ENCODE results near the gene RBMS3. TPM values are rescaled to one million over a fixed set of nuclear protein-coding genes. Genes with fewer than 3 reads are reported as not detected.

RBMS3 gene
- total and polyA plus RNA-seq, 7 donors: 0.46 to 61.9 (median 39.9) TPM

- Histone ChIP-seq H3K27me3 (no peaks in the 10 kb centered on the region), H3K36me3 (no peaks in the 10 kb centered on the region), H3K27ac (no peak overlapping the region), H3K9me3 (no peaks in the 10 kb centered on the region), H3K4me1 (peaks cover 0 to 8% (median 3%) of the 10 kb centered on the region in 4 donors), H3K4me3 (no peak overlapping the region)
- TF ChIP-seq CTCF (IDR thresholded peaks at IDR 0.05) (no peak), POLR2A (IDR thresholded peaks at IDR 0.05) (no peak), POLR2AphosphoS5 (IDR thresholded peaks at IDR 0.05) (peak in 1 of 4 donors; percentile 20)
- 57 to 64% methylated on average over 3 of the region's 3 CpGs for WGBS, 2 donors
- no peak for DNase-seq
- intact Hi-C loops (cut with DNase I): no loop called here
Observed at GRCh38 chr3:29972320-29972993, 691.6 kb downstream of the RBMS3 start.

- peaks cover 0 to 8% (median 3%) of the 10 kb centered on the region in 4 donors for H3K4me1 ChIP-seq
- intact Hi-C loops (cut with DNase I): no loop called here
- no peak for DNase-seq
- H3K4me3 ChIP-seq: no peak overlapping the region
- no peaks in the 10 kb centered on the region for H3K9me3 ChIP-seq
- no peaks in the 10 kb centered on the region for H3K27me3 ChIP-seq
- WGBS, 2 donors: 93 to 96% methylated on average over 1 of the region's 1 CpG
- H3K27ac ChIP-seq: no peak overlapping the region
- TF ChIP-seq CTCF (IDR thresholded peaks at IDR 0.05) (no peak), POLR2AphosphoS5 (IDR thresholded peaks at IDR 0.05) (no peak), POLR2A (IDR thresholded peaks at IDR 0.05) (no peak), EP300 (IDR thresholded peaks at IDR 0.05) (no peak)
- no peaks in the 10 kb centered on the region for H3K36me3 ChIP-seq
Observed at GRCh38 chr3:29973763-29974162, 692.9 kb downstream of the RBMS3 start.

- TF ChIP-seq EP300 (IDR thresholded peaks at IDR 0.05) (no peak), POLR2A (IDR thresholded peaks at IDR 0.05) (no peak), CTCF (IDR thresholded peaks at IDR 0.05) (no peak), POLR2AphosphoS5 (IDR thresholded peaks at IDR 0.05) (no peak)
- 84 to 90% methylated on average over 5 of the region's 5 CpGs for WGBS, 2 donors
- no peaks in the 10 kb centered on the region for H3K9me3 ChIP-seq
Observed at GRCh38 chr3:29976871-29977270, 696.0 kb downstream of the RBMS3 start.

GRCh38 chr3:29977360-29977759 is 696.5 kb downstream of the RBMS3 start:
- no peak for DNase-seq
- H3K4me1 ChIP-seq: peaks cover 0 to 3% (median 0%) of the 10 kb centered on the region in 4 donors
- intact Hi-C loops (cut with DNase I): no loop called here
- 68 to 70% methylated on average over 2 of the region's 2 CpGs for WGBS, 2 donors
- H3K27me3 ChIP-seq: no peaks in the 10 kb centered on the region
- H3K36me3 ChIP-seq: no peaks in the 10 kb centered on the region
- TF ChIP-seq POLR2A (IDR thresholded peaks at IDR 0.05) (no peak), POLR2AphosphoS5 (IDR thresholded peaks at IDR 0.05) (no peak), EP300 (IDR thresholded peaks at IDR 0.05) (no peak), CTCF (IDR thresholded peaks at IDR 0.05) (no peak)
- no peaks in the 10 kb centered on the region for H3K9me3 ChIP-seq
- H3K27ac ChIP-seq: no peak overlapping the region
- no peak overlapping the region for H3K4me3 ChIP-seq

More at GRCh38 chr3:29976871-29977270, 696.0 kb downstream of the RBMS3 start:
- Histone ChIP-seq H3K4me3 (no peak overlapping the region), H3K27me3 (no peaks in the 10 kb centered on the region), H3K27ac (no peak overlapping the region), H3K4me1 (peaks cover 0 to 6% (median 2%) of the 10 kb centered on the region in 4 donors), H3K36me3 (no peaks in the 10 kb centered on the region)
- intact Hi-C loops (cut with DNase I): no loop called here
- DNase-seq: no peak

GRCh38 chr3:29978036-29978435 is 697.2 kb downstream of the RBMS3 start:
- Histone ChIP-seq H3K4me1 (no peaks in the 10 kb centered on the region), H3K27me3 (no peaks in the 10 kb centered on the region), H3K9me3 (no peaks in the 10 kb centered on the region), H3K4me3 (no peak overlapping the region), H3K36me3 (no peaks in the 10 kb centered on the region), H3K27ac (no peak overlapping the region)
- no peak for DNase-seq
- TF ChIP-seq EP300 (IDR thresholded peaks at IDR 0.05) (no peak), CTCF (IDR thresholded peaks at IDR 0.05) (no peak), POLR2A (IDR thresholded peaks at IDR 0.05) (no peak), POLR2AphosphoS5 (IDR thresholded peaks at IDR 0.05) (no peak)
- intact Hi-C loops (cut with DNase I): no loop called here
